GM18519 (cell line): ENCODE results near the gene TDRKH.
"Not testable (repeated sequence)": the region's sequence is repeated elsewhere in the genome, so short reads cannot be mapped to it uniquely, and the experiment has no call there.

Source experiments
- ATAC-seq: cut with Tn5 transposase; IDR thresholded peaks from one replicate; pipeline ENCODE4 v1.9.1; 2021; ENCODE audit warnings: mild to moderate bottlenecking, moderate library complexity; ENCODE audit not compliant: unreplicated experiment, low FRiP score

Gene TDRKH

DNA sequence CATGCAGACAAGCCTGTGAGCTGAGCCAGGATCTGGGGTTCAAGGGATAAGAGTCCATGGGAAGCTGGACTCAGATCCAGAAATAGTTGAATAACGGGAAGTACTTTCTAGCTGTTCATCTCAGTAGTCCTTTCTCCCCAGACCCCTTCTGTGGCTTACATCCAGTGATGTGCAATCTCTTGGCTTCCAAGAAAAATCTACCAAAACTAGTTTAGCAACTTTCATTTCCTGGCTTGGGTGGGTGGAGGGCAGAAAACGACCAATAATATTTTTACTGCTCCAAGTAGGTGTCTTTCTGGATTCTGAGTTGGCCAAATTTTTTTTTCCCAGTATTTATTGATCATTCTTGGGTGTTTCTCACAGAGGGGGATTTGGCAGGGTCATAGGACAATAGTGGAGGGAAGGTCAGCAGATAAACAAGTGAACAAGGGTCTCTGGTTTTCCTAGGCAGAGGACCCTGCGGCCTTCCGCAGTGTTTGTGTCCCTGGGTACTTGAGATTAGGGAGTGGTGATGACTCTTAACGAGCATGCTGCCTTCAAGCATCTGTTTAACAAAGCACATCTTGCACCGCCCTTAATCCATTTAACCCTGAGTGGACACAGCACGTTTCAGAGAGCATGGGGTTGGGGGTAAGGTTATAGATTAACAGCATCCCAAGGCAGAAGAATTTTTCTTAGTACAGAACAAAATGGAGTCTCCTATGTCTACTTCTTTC lies 21.8 kb downstream of the TDRKH start:
- ATAC-seq = not testable (repeated sequence)

DNA sequence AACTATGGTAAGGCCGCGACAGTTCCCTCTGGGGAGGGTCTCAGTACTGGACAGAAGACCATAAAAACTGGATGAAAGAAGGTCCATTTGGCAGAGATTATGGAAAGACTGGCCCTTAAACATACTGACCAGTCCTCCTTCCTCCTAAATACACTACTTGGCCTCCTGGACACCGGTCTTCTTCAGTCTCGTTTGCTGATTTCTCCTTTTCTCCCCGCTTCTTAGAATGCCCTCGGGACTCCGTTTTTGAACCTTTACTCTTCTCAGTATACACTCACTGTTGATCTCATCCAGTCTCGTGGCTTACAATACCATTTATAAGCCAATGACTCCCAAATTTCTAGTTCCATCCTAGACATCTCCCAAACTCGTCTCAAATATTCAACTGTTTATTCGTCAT lies 26.3 kb downstream of the TDRKH start:
- no peak for ATAC-seq

DNA sequence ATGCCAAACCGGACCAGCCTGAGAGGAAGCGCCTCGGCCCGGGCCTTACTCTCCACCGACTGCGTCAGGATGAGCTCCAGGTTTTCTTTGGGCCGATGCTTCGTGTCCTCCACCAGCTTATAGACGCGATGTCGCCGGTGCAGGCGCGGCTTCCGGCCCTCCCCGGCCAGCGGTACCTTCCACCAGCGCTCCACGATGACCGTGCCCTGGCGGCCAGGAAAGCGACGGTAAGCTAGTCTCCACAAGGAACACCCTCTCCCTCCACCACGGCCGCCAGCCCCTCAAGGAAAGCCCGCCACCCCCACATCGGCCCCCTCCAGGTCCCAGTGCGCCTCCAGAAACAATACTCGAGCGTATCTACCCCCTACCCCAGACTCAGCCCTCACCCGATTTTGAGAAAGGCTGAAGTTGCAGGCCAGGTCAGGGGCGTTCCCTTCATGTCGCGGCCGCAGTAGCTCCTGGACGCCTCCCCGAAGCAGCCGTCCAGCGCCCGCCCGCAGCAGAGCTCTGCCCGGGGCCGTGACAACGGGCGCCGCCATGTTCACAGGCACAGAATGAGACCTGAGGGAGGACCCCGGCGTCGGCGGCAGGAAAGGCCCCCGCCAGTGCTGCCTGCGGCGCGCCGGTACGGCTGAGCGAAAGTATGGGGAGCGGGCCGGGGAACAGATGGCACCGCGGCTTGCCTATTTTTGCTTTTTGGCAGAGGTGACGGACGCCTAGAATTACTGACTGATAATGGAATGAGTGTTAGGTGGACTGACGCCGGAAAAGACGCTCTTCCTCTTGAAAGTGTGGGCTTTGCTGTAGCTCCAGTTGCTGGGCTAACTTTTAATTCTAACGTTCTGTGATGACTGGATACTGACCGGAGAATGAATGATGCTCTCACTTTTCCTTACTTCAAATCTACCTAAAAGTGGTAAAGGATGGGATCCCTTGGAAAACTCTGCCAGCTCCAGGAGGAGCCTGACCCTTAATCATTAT lies 27.1 kb downstream of the TDRKH start, which contains the start of gene MRPL9:
TSS of gene MRPL9 (minus strand) at position 556 of the 981 bp plus-strand sequence. CDS start at position 539, 17 bp downstream.
- ATAC-seq = peak; percentile 64

DNA sequence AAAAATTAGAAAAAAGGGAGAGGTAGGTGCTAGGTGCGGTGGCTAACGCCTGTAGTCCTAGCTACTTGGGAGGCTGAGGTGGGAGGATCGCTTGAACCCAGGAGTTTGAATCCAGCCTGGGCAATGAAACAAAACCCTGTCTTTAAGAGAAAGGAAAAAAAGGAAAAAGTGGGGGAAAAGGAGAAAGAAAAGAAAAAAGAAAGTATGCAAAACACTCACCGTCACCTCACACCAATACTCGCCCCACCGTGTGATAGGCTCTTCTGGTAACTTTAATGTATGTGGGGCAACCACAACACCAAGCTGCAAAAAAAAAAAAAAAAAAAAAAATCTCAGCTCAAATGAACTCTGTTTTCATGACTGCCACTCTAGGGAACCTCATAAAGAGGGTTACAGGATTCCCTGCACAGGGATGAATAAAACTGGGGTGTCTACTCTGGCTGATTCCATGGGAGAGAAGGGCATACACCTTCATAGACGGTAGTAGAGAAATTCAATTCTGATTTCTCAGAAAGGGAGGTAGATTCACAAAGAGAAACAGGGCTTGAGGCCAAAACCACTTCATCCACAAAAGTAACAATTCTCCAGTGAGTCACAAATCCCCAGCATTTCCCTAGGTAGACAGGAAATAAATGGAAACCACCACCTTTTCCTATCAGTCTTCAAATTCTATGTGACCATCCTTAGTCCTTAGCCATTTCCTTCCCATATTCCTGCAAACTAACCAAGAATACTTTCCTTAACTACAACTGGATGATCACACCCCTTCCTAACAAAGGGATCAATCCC lies 29.5 kb downstream of the TDRKH start:
- ATAC-seq = no peak

DNA sequence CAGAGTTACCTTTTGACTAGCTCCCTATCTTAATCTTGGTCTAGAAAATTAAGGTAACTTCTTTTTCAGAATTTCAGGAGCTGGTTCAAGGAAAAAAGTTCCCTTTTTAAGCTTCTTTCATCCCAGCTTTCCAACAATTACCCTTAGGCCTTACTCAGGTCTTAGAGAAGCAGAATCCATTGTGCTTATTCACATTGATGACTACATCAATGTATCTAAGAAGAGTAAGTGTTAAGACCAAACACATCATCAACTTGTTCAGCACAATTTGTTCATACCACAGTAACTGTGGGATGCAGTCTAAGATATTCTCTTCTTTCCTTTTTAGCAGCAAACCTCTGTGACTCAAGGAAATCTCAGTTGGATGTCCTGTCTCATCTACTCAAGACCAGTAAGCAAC lies 31.1 kb downstream of the TDRKH start:
- no peak for ATAC-seq

DNA sequence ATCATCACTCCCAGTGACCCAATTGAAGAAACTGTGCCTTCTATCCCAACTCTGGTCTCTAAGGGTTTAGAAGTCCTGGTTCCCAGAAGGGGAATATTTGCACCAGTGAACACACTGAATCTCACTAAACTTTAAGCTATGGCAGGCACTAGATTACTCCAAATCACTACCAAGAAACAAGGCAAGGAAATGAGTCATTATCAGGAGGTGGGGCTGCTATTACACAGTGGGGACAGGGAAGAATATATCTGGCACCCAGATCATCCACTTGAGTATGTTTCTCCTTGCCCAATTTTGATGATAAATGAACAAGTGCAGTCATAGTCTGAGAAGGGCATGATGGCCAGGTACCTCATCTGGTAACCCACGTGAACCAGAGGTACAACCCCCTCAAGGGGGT lies 34.0 kb downstream of the TDRKH start:
- ATAC-seq = no peak

DNA sequence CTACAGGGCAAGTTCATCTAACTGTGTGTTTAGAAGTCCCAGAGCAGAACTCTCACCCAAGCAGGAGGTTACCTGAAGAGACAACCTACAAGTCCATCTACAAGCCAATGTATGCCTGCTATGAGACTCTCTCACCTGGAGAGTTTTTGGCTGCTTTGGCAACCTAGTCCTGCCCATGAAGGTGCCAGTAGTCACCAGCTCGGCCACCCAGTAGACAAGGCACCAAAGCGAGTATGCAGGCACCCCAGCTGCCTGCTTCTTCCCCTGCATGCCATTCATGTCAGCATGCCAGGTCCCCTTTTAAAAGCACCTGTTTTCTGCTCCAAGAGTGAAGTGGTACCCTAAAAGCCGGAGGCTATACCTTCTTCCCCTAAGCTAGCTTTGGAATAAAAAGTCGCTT lies 48.8 kb downstream of the TDRKH start:
- no peak for ATAC-seq

DNA sequence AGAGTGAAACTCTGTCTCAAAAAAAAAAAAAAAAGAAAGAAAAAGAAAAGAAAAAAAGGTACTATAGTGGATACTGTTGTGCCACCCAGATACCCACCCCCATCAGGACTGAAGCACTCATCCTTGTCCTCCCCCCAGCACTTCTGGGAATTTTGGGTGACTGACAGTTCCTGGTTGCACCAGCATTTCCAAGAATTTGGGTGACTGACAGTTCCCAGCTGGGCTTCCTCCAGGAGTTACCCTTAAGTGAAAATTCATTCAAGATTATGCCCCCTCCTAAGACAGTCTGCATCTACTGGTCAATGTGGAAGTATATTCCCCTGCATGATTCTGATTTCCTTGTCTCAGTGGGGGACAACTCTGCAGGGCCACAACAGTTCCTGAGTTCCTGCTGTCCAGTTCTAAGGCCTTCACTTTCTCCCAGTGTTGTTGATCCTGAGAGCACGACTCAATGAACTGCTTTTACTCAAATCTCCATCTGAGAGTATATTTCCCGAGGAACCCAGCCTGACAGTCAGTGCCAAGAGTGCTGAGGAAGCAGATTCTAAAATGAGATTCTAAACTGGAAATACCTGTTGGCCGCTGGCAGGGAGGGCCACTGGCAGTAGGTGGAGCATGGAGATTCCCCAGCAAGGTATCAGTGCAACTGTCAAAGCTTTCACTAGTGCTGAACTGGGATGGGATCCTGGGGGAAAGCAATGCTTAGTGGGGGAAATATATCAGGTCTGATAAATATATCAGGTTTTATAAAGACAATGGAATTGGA lies 50.5 kb downstream of the TDRKH start:
- no peak for ATAC-seq

DNA sequence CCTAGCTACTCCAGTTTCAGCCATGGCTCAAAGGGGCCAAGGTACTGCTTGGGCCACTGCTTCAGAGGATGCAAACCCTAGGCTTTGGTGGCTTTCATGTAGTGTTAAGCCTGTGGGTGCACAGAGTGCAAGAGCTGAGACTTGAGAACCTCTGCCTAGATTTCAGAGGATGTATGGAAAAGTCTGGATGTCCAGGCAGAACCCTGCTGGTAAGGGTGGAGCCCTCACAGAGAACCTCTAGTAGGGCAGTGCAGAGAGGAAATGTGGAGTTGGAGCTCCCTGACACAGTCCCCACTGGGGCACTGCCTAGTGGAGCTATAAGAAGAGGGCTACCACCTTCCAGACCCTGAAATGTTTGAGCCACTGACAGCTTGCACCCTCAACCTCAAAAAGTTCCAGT lies 52.8 kb downstream of the TDRKH start:
- no peak for ATAC-seq

DNA sequence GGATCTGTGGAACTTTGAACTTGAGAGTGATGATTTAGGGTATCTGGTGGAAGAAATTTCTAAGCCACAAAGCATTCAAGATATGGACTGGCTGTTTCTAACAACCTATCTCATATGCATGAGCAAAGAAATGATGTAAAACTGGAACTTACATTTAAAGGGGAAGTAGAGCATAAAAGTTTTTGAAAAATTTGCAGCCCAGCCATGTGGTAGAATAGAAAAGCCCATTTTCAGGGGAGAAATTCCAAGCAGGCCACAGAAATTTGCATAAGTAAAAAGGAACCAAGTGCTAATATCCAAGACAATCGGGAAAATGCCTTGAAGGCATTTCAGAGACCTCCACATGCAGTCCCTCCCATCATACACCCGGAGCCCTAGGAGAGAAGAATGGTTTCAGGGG lies 53.3 kb downstream of the TDRKH start:
- no peak for ATAC-seq

DNA sequence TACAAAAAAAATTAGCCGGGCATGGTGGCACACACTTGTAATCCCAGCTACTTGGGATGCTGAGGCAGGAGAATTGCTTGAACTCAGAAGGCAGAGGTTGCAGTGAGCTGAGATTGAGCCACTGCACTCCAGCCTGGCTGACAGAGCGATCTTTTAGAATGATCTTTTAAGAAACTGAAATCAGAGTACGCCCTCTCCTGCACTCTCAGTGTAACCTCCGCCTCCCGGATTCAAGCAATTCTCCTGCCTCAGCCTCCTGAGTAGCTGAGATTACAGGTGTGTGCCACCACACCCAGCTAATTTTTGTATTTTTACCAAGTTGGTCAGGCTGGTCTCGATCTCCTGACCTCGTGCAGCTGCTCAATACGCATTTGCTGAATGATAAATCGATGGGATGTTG lies 56.3 kb downstream of the TDRKH start:
- not testable (repeated sequence) for ATAC-seq

DNA sequence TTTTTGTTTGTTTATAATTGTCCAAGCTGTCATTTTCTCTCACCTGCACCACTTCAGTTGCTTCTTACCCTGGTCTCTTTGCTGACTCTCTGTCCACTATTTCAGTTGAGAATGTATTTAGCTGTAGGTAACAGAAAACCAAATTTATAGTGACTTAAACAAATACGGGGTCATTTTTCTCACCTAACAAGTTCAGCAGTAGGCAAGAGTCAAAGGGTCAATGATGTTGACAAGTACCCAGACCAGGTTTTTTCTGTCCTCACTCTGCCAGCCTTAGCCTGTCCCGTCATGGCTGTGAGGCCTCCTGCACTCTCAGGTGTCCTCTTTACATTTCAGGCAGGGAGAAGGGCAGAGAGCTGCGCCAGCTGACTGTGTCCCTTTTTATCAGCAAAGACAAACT lies 57.2 kb downstream of the TDRKH start:
- no peak for ATAC-seq

DNA sequence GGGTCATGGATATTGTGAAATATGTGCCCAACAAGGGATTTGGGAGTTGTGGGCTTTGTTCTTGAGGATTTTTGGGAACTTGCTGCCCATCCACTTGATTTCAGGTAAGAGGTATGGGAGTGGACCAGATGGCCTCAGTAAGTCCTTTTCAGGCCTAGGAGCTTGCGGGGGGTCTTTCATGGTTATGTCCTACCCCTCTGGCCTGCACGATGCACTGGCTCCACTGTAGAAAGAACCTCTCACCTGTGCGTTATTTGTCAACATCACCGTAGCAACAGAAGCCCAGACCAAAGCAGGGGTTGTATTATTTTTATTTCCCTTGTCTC lies 60.4 kb downstream of the TDRKH start:
- no peak for ATAC-seq

DNA sequence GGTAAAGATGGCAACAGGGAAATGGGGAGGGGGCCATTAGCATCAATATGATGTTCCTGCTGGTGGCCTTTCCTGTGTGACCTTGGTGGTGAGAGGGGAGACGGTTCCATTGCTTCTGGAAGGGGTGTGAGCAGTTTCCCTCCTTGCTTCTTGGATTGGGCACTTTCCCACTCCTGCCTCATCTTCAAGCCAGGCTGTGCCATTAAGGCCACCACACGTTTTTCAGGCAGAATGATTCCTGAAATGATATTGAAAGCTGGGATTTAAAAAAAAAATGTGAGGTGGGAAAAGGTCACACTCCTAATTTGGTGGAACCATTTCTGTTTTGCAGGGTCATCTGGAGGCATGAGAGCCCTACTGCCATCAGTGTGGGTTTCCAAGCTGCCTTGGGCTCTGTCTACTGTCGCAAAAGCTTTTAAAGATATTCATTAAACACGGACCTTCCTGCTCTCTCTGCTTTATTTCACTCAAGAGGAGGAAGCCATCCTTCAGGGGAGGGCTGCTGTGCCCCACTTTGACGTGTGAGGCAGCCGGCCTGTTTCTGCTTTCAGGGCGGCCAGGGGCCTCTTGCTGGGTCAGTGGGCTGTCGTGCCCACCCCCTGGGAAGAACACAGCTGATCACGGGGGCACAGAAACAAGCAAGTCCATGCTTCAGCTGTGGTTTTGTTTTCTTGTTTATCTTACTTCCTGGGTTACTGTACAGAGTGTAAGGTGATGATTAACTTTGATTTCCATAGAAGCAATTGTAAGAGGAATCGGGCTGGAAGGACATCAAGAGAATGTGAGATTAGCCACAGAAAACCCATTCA lies 60.9 kb downstream of the TDRKH start:
- no peak for ATAC-seq

DNA sequence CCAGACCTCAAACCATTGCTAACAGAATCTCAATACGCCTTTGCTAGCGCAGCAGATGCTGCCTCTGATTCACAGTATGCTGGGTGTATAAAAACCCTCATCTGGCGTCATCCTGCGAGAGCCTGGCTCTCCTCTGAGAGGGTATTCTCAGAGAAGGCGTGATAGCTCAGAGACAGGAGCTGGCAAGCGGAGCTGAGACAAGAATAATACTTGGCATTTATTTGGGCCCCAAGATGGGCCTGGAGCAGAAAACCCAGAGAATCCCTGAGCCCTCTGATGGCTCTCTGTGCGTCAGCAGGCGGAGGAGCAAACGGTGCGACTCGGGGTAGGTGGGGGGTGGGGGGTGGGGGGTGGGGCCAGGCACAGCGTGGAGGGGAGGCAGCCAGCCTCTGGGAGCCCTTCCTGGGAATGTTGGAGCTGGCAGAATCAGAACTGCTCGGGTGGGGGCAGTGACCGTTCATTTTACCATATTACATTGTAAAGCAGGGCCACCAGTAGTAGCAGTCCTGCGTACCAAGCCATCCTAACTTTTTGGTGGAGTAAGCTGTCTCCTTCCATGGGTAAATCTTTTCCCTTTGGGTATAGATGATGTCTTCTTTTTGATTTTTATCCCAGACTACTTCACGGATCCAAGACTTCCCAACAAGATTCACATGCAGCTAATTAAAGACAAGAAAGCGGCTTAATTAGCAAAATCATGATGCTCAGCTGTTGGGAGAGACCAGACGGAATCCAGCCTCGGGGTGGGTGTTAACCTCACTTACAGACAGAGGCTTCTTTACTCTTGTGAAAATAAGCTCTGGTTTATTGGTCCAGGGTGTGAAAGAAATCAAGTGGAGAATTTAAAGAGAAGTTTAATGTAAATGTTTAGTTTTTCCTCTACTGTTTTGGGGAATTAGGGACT lies 61.9 kb downstream of the TDRKH start:
- no peak for ATAC-seq

DNA sequence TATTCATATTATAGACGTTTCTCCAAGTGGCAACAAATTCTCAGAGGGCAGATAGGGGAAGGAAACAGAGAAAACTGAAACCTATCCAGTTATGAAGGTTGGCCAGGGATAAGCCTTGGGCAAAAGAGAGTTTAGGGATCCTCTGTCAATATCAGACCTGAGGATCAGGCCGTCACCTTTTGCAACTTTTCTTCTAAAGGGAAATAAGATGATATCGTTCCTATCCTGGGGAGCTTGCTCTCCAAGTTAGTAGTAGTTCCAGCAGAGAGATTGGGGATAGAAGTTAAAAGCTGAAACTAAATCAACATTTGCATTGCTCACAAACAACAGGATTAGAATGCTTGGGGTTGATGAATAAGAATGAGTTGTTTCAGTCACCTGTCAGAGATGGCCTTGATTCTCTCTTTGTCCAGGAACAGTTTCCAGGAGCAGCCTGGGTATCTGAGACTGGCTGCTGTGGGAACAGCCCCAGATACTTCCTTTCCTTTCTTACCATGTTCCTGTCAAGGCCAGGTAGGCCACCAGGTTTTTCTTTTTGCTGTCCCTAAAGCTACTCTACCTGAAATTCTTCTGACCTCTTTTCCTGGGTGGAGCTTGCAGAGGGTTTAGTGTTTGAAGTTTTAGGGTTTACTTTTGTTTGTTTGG lies 66.5 kb downstream of the TDRKH start:
- ATAC-seq = no peak
